Posterior cingulate gyrus (tissue), 11 donors: ENCODE measurements around the gene FAM78A.
"Not testable (repeated sequence)": the region's sequence is repeated elsewhere in the genome, so short reads cannot be mapped to it uniquely, and the experiment has no call there.

Experiments used
- DNase-seq, 10 donors: peaks; one replicate each; pipeline versions ENCODE4 v3.0.0 to v3.0.0-alpha.2; 2020 to 2021; ENCODE audit warnings: mixed read lengths in 3 of 10
- intact Hi-C: fragments of 100-400 bp; cut with DNase I; formaldehyde crosslinking; loops from one replicate; pipeline ENCODE4 v1.15.1; 2023

The FAM78A gene

GRCh38 chr9:131217331-131218031, 58.8 kb downstream of the FAM78A start:
- DNase-seq: peak in 1 of 10 donors; percentile 6
- intact Hi-C loops: no loop called here

- intact Hi-C loops: no loop called here
- DNase-seq: no peak
Observed at GRCh38 chr9:131216806-131217205, 59.5 kb downstream of the FAM78A start.

GRCh38 chr9:131214876-131215275, 61.4 kb downstream of the FAM78A start:
- DNase-seq: no peak
- intact Hi-C loops: no loop called here

- intact Hi-C loops: no loop called here
- no peak for DNase-seq
Observed at GRCh38 chr9:131214286-131214856, 61.9 kb downstream of the FAM78A start.

GRCh38 chr9:131211920-131212319, 64.4 kb downstream of the FAM78A start:
- intact Hi-C loops, DNase-seq: not testable (repeated sequence)
